HG02840 (cell line): ENCODE measurements around the gene CD19.
"Not testable (repeated sequence)": the region's sequence is repeated elsewhere in the genome, so short reads cannot be mapped to it uniquely, and the experiment has no call there.

Experiments used
- ATAC-seq: cut with Tn5 transposase; IDR thresholded peaks from one replicate; pipeline ENCODE4 v1.9.1; 2021; ENCODE audit warnings: mild to moderate bottlenecking, moderate library complexity, moderate number of reproducible peaks; ENCODE audit not compliant: unreplicated experiment, low FRiP score

Gene CD19

GRCh38 chr16:28980330-28980729, 48.6 kb downstream of the CD19 start:
- ATAC-seq = not testable (repeated sequence)

GRCh38 chr16:28980929-28981328, 49.2 kb downstream of the CD19 start:
- ATAC-seq = no peak

GRCh38 chr16:28981517-28981916, 49.7 kb downstream of the CD19 start:
- no peak for ATAC-seq

GRCh38 chr16:28982418-28982817, 50.6 kb downstream of the CD19 start:
- ATAC-seq = no peak

- no peak for ATAC-seq
Measured at GRCh38 chr16:28982949-28983348, 51.2 kb downstream of the CD19 start.

- ATAC-seq = no peak
Measured at GRCh38 chr16:28983644-28984043, 51.9 kb downstream of the CD19 start.

GRCh38 chr16:28984091-28984490, 52.3 kb downstream of the CD19 start:
- no peak for ATAC-seq

GRCh38 chr16:28984619-28985135, 52.9 kb downstream of the CD19 start, which contains the start of gene LAT:
Gene LAT (plus strand): TSS chr16:28985052. CDS start chr16:28985418, 366 bp downstream.
- ATAC-seq = no peak

GRCh38 chr16:28985211-28986041, 53.7 kb downstream of the CD19 start:
- no peak for ATAC-seq

- no peak for ATAC-seq
Measured at GRCh38 chr16:28986046-28986445, 54.3 kb downstream of the CD19 start.

GRCh38 chr16:28986492-28986891, 54.7 kb downstream of the CD19 start:
- no peak for ATAC-seq

GRCh38 chr16:28987170-28987853, 55.5 kb downstream of the CD19 start:
- no peak for ATAC-seq
